GM12878 (cell line): ENCODE measurements around the gene SCIMP. TPM values are rescaled to one million over a fixed set of nuclear protein-coding genes. Genes with fewer than 3 reads are reported as not detected.

Source experiments
- IRF3 ChIP-seq: fragments of 450-650 bp; IDR thresholded peaks from 2 replicates; pipeline ENCODE4 v1.6.1; 2014; ENCODE audit warnings: mild to moderate bottlenecking
- NKRF ChIP-seq: fragments of 450-650 bp; conservative IDR thresholded peaks from 2 replicates; pipeline ENCODE4 v1.6.1; 2017; ENCODE audit warnings: mild to moderate bottlenecking, moderate library complexity
- PKNOX1 ChIP-seq: fragments of 450-650 bp; IDR thresholded peaks from 2 replicates; pipeline ENCODE4 v1.6.1; 2016; ENCODE audit warnings: mild to moderate bottlenecking
- POU2F2 ChIP-seq: IDR thresholded peaks from 3 replicates; pipeline ENCODE4 v1.6.1; 2011; ENCODE audit warnings: low read depth, mild to moderate bottlenecking, low read length, borderline replicate concordance
- SMARCA5 ChIP-seq: fragments of 450-650 bp; IDR thresholded peaks from 2 replicates; pipeline ENCODE4 v1.6.1; 2017; ENCODE audit warnings: mild to moderate bottlenecking
- USF2 ChIP-seq: IDR thresholded peaks from 2 replicates; pipeline ENCODE4 v1.6.1; 2011; ENCODE audit warnings: low read depth, low read length, improper control_type of control experiment, borderline replicate concordance
- ZBTB33 ChIP-seq: fragments of 450-650 bp; IDR thresholded peaks from 2 replicates; pipeline ENCODE4 v1.6.1; 2017; ENCODE audit warnings: mild to moderate bottlenecking
- polyA plus RNA-seq, 11 experiments: library from polyadenylated mRNA; depleted of rRNA in 4 of 11; unstranded in 6 of 11; stranded (reverse) in 5 of 11; fragments of >200 nt; fragmentation: Nextera tagmentation in 4 of 11; fragmentation: Illumina TruSeq in 1 of 11; extraction: Ambion mirVana in 4 of 11; extraction: Trizol in 1 of 11; gene quantifications; 1 replicate in 1 of 11; 2 replicates in 10 of 11; pipeline versions ENCODE4 v1.2.1 to v1.2.3, GENCODE V29; 2011 to 2016; ENCODE audit warnings: inconsistent platforms in 2 of 11, missing spikeins in 2 of 11, low read depth in 1 of 11
- total RNA-seq, 4 experiments: library from RNA; depleted of rRNA in 3 of 4; stranded (reverse); fragments of >200 nt in 3 of 4; fragmentation: Illumina TruSeq in 1 of 4; extraction: Trizol in 1 of 4; gene quantifications; 2 replicates each; pipeline versions ENCODE4 v1.2.1 to v1.2.3, GENCODE V29; 2013 to 2021

The SCIMP gene
- total and polyA plus RNA-seq, 10 of the 15 experiments (the other 5 are each of a cell fraction or from before 2014, with no cell fraction given), result 56.7 to 151 (median 95.0) TPM

GRCh38 chr17:5198472-5198871 lies 36.2 kb downstream of the SCIMP start (continued):
- TF ChIP-seq ZBTB33 (no peak), USF2 (no peak), POU2F2 (no peak), SMARCA5 (no peak), NKRF (no peak), IRF3 (no peak), PKNOX1 (no peak)
